Measurements from ENCODE around the gene DHX30.

DNA sequence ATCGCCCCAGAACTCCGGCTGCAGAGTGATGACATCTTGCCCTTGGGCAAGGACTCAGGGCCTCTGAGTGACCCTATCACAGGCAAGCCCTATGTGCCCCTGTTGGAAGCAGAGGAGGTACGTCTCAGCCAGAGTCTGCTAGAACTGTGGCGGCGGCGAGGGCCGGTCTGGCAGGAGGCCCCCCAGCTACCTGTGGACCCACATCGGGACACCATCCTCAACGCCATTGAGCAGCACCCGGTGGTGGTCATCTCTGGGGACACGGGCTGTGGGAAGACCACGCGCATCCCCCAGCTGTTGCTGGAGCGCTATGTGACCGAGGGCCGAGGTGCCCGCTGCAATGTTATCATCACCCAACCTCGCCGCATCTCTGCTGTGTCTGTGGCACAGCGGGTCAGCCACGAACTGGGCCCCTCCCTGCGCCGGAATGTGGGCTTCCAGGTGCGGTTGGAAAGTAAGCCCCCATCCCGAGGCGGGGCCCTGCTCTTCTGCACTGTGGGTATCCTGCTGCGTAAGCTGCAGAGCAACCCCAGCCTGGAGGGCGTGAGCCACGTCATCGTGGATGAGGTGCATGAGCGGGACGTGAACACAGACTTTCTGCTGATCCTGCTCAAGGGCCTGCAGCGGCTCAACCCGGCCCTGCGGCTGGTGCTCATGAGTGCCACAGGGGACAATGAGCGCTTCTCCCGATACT is 43.4 kb downstream of the DHX30 start:
- TF ChIP-seq, protein P1, sequence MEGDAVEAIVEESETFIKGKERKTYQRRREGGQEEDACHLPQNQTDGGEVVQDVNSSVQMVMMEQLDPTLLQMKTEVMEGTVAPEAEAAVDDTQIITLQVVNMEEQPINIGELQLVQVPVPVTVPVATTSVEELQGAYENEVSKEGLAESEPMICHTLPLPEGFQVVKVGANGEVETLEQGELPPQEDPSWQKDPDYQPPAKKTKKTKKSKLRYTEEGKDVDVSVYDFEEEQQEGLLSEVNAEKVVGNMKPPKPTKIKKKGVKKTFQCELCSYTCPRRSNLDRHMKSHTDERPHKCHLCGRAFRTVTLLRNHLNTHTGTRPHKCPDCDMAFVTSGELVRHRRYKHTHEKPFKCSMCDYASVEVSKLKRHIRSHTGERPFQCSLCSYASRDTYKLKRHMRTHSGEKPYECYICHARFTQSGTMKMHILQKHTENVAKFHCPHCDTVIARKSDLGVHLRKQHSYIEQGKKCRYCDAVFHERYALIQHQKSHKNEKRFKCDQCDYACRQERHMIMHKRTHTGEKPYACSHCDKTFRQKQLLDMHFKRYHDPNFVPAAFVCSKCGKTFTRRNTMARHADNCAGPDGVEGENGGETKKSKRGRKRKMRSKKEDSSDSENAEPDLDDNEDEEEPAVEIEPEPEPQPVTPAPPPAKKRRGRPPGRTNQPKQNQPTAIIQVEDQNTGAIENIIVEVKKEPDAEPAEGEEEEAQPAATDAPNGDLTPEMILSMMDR (conservative IDR thresholded peaks at IDR 0.05 in 1 of 2, IDR thresholded peaks at IDR 0.05 in 1 of 2; ENCODE audit: low read depth in 1 of 2, low read length in 2 of 2) = no peak
- no peak for TF ChIP-seq EZH2 (IDR thresholded peaks at IDR 0.05; ENCODE audit: low read length, missing control alignments)

Measured in fibroblast of lung (primary cell).